GM19328 (cell line): Measurements from ENCODE around the gene PNMA8A.
"Not testable (repeated sequence)": the region's sequence is repeated elsewhere in the genome, so short reads cannot be mapped to it uniquely, and the experiment has no call there.

Source experiments
- ATAC-seq: cut with Tn5 transposase; IDR thresholded peaks from one replicate; pipeline ENCODE4 v1.9.1; 2021; ENCODE audit warnings: mild to moderate bottlenecking, moderate library complexity; ENCODE audit not compliant: unreplicated experiment

Gene PNMA8A

GRCh38 chr19:46470376-46470775 is 987 bp downstream of the PNMA8A start:
- no peak for ATAC-seq

GRCh38 chr19:46469541-46470185 is 1.7 kb downstream of the PNMA8A start:
- no peak for ATAC-seq

GRCh38 chr19:46466536-46467196 is 4.7 kb downstream of the PNMA8A start:
- ATAC-seq, result no peak

GRCh38 chr19:46463516-46463915 is 7.8 kb downstream of the PNMA8A start:
- no peak for ATAC-seq

GRCh38 chr19:46461537-46461936 is 9.8 kb downstream of the PNMA8A start:
- no peak for ATAC-seq

GRCh38 chr19:46460981-46461380 is 10.4 kb downstream of the PNMA8A start:
- no peak for ATAC-seq

- no peak for ATAC-seq
Measured at GRCh38 chr19:46460055-46460454, 11.3 kb downstream of the PNMA8A start.

- ATAC-seq, result no peak
Measured at GRCh38 chr19:46456930-46457329, 14.4 kb downstream of the PNMA8A start.

GRCh38 chr19:46454244-46454643 is 17.1 kb downstream of the PNMA8A start:
- no peak for ATAC-seq

GRCh38 chr19:46453661-46454060 is 17.7 kb downstream of the PNMA8A start:
- no peak for ATAC-seq

- ATAC-seq, result no peak
Measured at GRCh38 chr19:46452186-46452585, 19.2 kb downstream of the PNMA8A start.

GRCh38 chr19:46451352-46451751 is 20.0 kb downstream of the PNMA8A start:
- no peak for ATAC-seq

GRCh38 chr19:46450737-46451136 is 20.6 kb downstream of the PNMA8A start:
- ATAC-seq, result no peak

- ATAC-seq, result no peak
Measured at GRCh38 chr19:46449228-46449627, 22.1 kb downstream of the PNMA8A start.

GRCh38 chr19:46448601-46449000 is 22.8 kb downstream of the PNMA8A start:
- ATAC-seq, result no peak

- no peak for ATAC-seq
Measured at GRCh38 chr19:46447824-46448223, 23.5 kb downstream of the PNMA8A start.

- no peak for ATAC-seq
Measured at GRCh38 chr19:46447006-46447405, 24.4 kb downstream of the PNMA8A start.

GRCh38 chr19:46446021-46446420 is 25.3 kb downstream of the PNMA8A start:
- no peak for ATAC-seq

GRCh38 chr19:46442808-46443450 is 28.4 kb downstream of the PNMA8A start:
- no peak for ATAC-seq

GRCh38 chr19:46441866-46442265 is 29.5 kb downstream of the PNMA8A start:
- ATAC-seq, result no peak

- not testable (repeated sequence) for ATAC-seq
Measured at GRCh38 chr19:46435689-46436088, 35.7 kb downstream of the PNMA8A start.

GRCh38 chr19:46435009-46435408 is 36.4 kb downstream of the PNMA8A start:
- ATAC-seq, result no peak
